Loucy (cell line): ENCODE data around the gene TIE1.

Experiments
- H2AFZ ChIP-seq: fragments of 200-600 bp; sonication (generic); 2 replicates; pipeline ENCODE4 v1.6.0; 2016; ENCODE audit warnings: antibody characterized with exemption, mild to moderate bottlenecking, low read length, moderate library complexity
- H3F3A ChIP-seq: fragments of 200-600 bp; 2 replicates; pipeline ENCODE4 v1.6.0; 2016; ENCODE audit warnings: antibody characterized with exemption, low read depth, mild to moderate bottlenecking
- H3K27me3 ChIP-seq: fragments of 200-600 bp; sonication (generic); 2 replicates; pipeline ENCODE4 v1.6.1; 2014; ENCODE audit warnings: low read length, mild to moderate bottlenecking; ENCODE audit not compliant: insufficient read depth, poor library complexity, severe bottlenecking
- H3K36me3 ChIP-seq: fragments of 200-600 bp; sonication (generic); 2 replicates; pipeline ENCODE4 v1.6.1; 2016; ENCODE audit warnings: low read length; ENCODE audit not compliant: insufficient read depth
- H3K4me1 ChIP-seq: fragments of 200-600 bp; sonication (generic); 2 replicates; pipeline ENCODE4 v1.5.1; 2014; ENCODE audit warnings: low read length, mild to moderate bottlenecking; ENCODE audit not compliant: insufficient read depth, poor library complexity, severe bottlenecking
- H3K4me2 ChIP-seq: fragments of 200-600 bp; sonication (generic); 2 replicates; pipeline ENCODE4 v1.6.0; 2014; ENCODE audit warnings: antibody characterized with exemption, low read length, low read depth, mild to moderate bottlenecking; ENCODE audit not compliant: poor library complexity, severe bottlenecking
- H3K4me3 ChIP-seq: fragments of 200-600 bp; sonication (generic); 2 replicates; pipeline ENCODE4 v1.5.1; 2014; ENCODE audit warnings: low read length, mild to moderate bottlenecking, mixed read lengths; ENCODE audit not compliant: poor library complexity, severe bottlenecking
- H3K79me2 ChIP-seq: fragments of 200-600 bp; sonication (generic); 2 replicates; pipeline ENCODE4 v1.6.1; 2014; ENCODE audit warnings: low read length; ENCODE audit not compliant: insufficient read depth
- H3K9ac ChIP-seq: fragments of 200-600 bp; sonication (generic); 2 replicates; pipeline ENCODE4 v1.6.0; 2014; ENCODE audit warnings: mild to moderate bottlenecking, low read depth, low read length, moderate library complexity; ENCODE audit not compliant: poor library complexity, severe bottlenecking
- H3K9me2 ChIP-seq: fragments of 200-600 bp; sonication (generic); replicated peaks from 2 replicates; pipeline ENCODE4 v1.6.1; 2016; ENCODE audit warnings: low read depth, low read length, mixed read lengths
- H3K9me3 ChIP-seq: fragments of 200-600 bp; sonication (generic); 2 replicates; pipeline ENCODE4 v1.6.1; 2014; ENCODE audit warnings: mild to moderate bottlenecking, antibody characterized with exemption, low read length, low read depth; ENCODE audit not compliant: insufficient read depth
- H4K20me1 ChIP-seq: fragments of 200-600 bp; sonication (generic); 2 replicates; pipeline ENCODE4 v1.6.0; 2014; ENCODE audit warnings: antibody characterized with exemption, low read length, mild to moderate bottlenecking; ENCODE audit not compliant: insufficient read depth, poor library complexity, severe bottlenecking
- CTCF ChIP-seq: fragments of 200-600 bp; sonication (generic); conservative IDR thresholded peaks from 2 replicates; pipeline ENCODE4 v1.5.1; 2014; ENCODE audit warnings: mild to moderate bottlenecking, antibody characterized with exemption, low read length
- EZH2phosphoT487 ChIP-seq: fragments of 200-600 bp; IDR thresholded peaks from 2 replicates; pipeline ENCODE4 v1.6.1; 2018; ENCODE audit warnings: antibody characterized with exemption, mild to moderate bottlenecking, moderate library complexity, borderline replicate concordance

Gene TIE1

GRCh38 chr1:43363283-43363934, 62.6 kb downstream of the TIE1 start:
- H3K27me3 ChIP-seq: no peaks in the 10 kb centered on the region
- no peaks in the 10 kb centered on the region for H3K9me2 ChIP-seq
- H3K36me3 ChIP-seq: peaks cover 47% of the 10 kb centered on the region
- peaks cover 35% of the 10 kb centered on the region for H4K20me1 ChIP-seq
- no peak overlapping the region for H3K4me2 ChIP-seq
- H2AFZ ChIP-seq: no peak overlapping the region
- H3K79me2 ChIP-seq: peaks cover 71% of the 10 kb centered on the region
- H3F3A ChIP-seq: peaks cover under 1% of the 10 kb centered on the region; the same call in 1 of the 2 replicates
- no peak overlapping the region for H3K9ac ChIP-seq
- no peak overlapping the region for H3K4me3 ChIP-seq
- no peaks in the 10 kb centered on the region for H3K9me3 ChIP-seq
- peaks cover 42% of the 10 kb centered on the region for H3K4me1 ChIP-seq
- no peak for TF ChIP-seq CTCF
- no peak for TF ChIP-seq EZH2phosphoT487

DNA sequence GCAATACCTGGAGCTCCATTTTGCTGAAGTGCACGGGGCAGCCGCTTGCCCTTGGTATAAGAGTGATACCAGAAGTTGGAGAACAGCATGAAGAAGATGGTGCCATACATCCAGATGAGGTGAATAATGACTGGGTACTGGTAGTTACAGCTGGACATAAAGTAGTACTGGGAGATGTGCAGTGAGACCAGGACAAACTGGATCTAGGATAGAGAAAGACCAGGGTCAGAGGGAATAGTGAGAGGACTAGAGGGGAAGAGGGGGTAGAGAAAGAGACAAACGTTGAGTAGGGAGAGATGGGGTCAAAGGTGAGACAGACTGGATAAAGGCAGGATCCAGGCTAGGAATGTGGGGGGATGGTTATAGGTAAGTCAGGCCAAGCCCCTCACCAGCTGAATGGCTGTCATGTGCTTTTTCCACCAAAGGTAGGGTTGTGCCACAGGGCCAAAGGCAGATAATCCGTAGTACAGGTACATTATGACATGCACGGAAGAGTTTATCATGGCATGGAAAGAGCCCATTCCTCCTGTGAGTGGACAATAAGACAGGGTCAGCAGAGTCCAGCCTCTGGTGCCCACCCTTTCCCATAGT, 63.2 kb downstream of the TIE1 start:
- H3K9ac ChIP-seq: no peak overlapping the region
- no peaks in the 10 kb centered on the region for H3F3A ChIP-seq
- H3K9me2 ChIP-seq: no peaks in the 10 kb centered on the region
- H3K4me1 ChIP-seq: peaks cover 48% of the 10 kb centered on the region
- no peaks in the 10 kb centered on the region for H3K27me3 ChIP-seq
- peaks cover 47% of the 10 kb centered on the region for H3K36me3 ChIP-seq
- H3K4me2 ChIP-seq: no peak overlapping the region
- H3K9me3 ChIP-seq: no peaks in the 10 kb centered on the region
- peaks cover 75% of the 10 kb centered on the region for H3K79me2 ChIP-seq
- no peak overlapping the region for H3K4me3 ChIP-seq
- H4K20me1 ChIP-seq: peaks cover 38% of the 10 kb centered on the region
- TF ChIP-seq EZH2phosphoT487 (no peak), CTCF (no peak)
- H2AFZ ChIP-seq: no peak overlapping the region

DNA sequence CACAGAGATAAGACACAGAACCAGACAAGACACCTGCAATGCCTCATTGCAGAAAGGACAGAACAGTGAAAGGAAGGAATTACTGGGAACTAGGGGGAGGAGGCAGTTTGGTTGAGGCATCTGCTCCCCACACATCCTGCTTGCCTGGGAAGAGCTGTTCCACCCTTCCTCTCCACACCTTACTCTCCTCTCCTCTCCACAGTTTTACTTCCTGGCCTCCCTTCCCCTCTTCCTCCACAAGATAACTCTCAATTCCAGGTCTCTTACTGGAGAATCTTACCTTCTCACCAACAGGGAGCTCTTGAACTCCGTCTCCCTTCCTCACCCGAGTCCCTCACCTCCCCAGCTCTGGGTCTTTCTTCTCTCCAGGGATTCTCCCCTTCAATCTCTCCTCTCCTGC, 64.9 kb downstream of the TIE1 start:
- Histone ChIP-seq H3K9me2 (no peaks in the 10 kb centered on the region), H3K79me2 (peaks cover 59% of the 10 kb centered on the region), H3K4me1 (peaks cover 36% of the 10 kb centered on the region), H4K20me1 (peaks cover 31% of the 10 kb centered on the region), H3K4me3 (peak overlapping the region; percentile 95), H3F3A (0 out of 2 replicates have a peak, but pooled peaks cover 1% of the 10 kb centered on the region), H2AFZ (no peak overlapping the region), H3K36me3 (peaks cover 39% of the 10 kb centered on the region), H3K27me3 (no peaks in the 10 kb centered on the region), H3K9me3 (no peaks in the 10 kb centered on the region), H3K4me2 (peak overlapping the region; percentile 83), H3K9ac (peak overlapping the region; percentile 92)
- no peak for TF ChIP-seq CTCF
- TF ChIP-seq EZH2phosphoT487: no peak
